ENCODE data around the gene MAP2K4. TPM values are rescaled to one million over a fixed set of nuclear protein-coding genes. Genes with fewer than 3 reads are reported as not detected.

Gene MAP2K4
- total RNA-seq, 1 experiment from 2014 or later = 46.1 TPM

- H3K18ac ChIP-seq (ENCODE audit: insufficient read length, low read depth, low read length) = no peak overlapping the region
- H2BK120ac ChIP-seq (ENCODE audit: low read depth, low read length, poor library complexity, severe bottlenecking) = no peak overlapping the region
- H2AK5ac ChIP-seq (ENCODE audit: insufficient read length, low read length) = no peak overlapping the region
- no peak overlapping the region for H3K27ac ChIP-seq (ENCODE audit: insufficient read length, low read depth, low read length)
- H2BK20ac ChIP-seq (ENCODE audit: low read depth, low read length, poor library complexity, severe bottlenecking) = no peak overlapping the region
- peaks cover 7 to 10% (median 9%) of the 10 kb centered on the region in 3 experiments; a peak in 5 of 7 replicates for H3K36me3 Mint-ChIP-seq (ENCODE audit: insufficient read depth in 1 of 3, low read depth in 3 of 3)
- H3T11ph ChIP-seq (ENCODE audit: low read length) = no peak overlapping the region
- no peak overlapping the region for H3K56ac ChIP-seq (ENCODE audit: insufficient read length, low read depth, low read length)
- no peak overlapping the region for H3K4ac ChIP-seq (ENCODE audit: low read depth, low read length)
- no peak overlapping the region for H3K4me2 ChIP-seq (ENCODE audit: insufficient read depth, insufficient read length, low read length)
- DNase-seq = no peak
- H3K4me1 ChIP-seq (ENCODE audit: insufficient read depth, low read length) = no peaks in the 10 kb centered on the region; the same call in 1 of the 2 replicates
- no peak overlapping the region for H3K4me3 Mint-ChIP-seq
- H3K79me2 ChIP-seq (ENCODE audit: insufficient read depth, low read length) = no peaks in the 10 kb centered on the region
- H4K20me1 ChIP-seq (ENCODE audit: control insufficient read depth, insufficient read depth, insufficient read length) = no peaks in the 10 kb centered on the region
- no peak overlapping the region for H2BK15ac ChIP-seq (ENCODE audit: low read depth, low read length)
- no peaks in the 10 kb centered on the region for H3K27me3 ChIP-seq (ENCODE audit: insufficient read depth, low read length)
- H2BK12ac ChIP-seq (ENCODE audit: insufficient read length, low read depth, low read length) = no peak overlapping the region
- H3K23ac ChIP-seq (ENCODE audit: insufficient read length, low read depth, low read length) = no peak overlapping the region
- H4K91ac ChIP-seq (ENCODE audit: insufficient read length, low read depth, low read length) = no peak overlapping the region
- no peak overlapping the region for H3K14ac ChIP-seq (ENCODE audit: insufficient read depth, low read length)
- TF ChIP-seq, protein P1, sequence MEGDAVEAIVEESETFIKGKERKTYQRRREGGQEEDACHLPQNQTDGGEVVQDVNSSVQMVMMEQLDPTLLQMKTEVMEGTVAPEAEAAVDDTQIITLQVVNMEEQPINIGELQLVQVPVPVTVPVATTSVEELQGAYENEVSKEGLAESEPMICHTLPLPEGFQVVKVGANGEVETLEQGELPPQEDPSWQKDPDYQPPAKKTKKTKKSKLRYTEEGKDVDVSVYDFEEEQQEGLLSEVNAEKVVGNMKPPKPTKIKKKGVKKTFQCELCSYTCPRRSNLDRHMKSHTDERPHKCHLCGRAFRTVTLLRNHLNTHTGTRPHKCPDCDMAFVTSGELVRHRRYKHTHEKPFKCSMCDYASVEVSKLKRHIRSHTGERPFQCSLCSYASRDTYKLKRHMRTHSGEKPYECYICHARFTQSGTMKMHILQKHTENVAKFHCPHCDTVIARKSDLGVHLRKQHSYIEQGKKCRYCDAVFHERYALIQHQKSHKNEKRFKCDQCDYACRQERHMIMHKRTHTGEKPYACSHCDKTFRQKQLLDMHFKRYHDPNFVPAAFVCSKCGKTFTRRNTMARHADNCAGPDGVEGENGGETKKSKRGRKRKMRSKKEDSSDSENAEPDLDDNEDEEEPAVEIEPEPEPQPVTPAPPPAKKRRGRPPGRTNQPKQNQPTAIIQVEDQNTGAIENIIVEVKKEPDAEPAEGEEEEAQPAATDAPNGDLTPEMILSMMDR (conservative IDR thresholded peaks at IDR 0.05) = no peak
- H3K27ac Mint-ChIP-seq = no peak overlapping the region
- no peaks in the 10 kb centered on the region for H3K79me1 ChIP-seq (ENCODE audit: insufficient read depth, low read depth, low read length, poor library complexity, severe bottlenecking)
- H3K23me2 ChIP-seq (ENCODE audit: insufficient read length, low read depth, low read length, poor library complexity, severe bottlenecking) = no peaks in the 10 kb centered on the region
- no peak overlapping the region for H2BK5ac ChIP-seq (ENCODE audit: insufficient read length, low read length)
- no CpG with 5 or more reads among the region's 2 CpGs for WGBS (ENCODE audit: extremely low coverage, insufficient read length, low lambda C conversion rate)
- no peaks in the 10 kb centered on the region for H3K9me3 ChIP-seq (ENCODE audit: control insufficient read depth, low read depth, low read length)
- H3K9me3 Mint-ChIP-seq = no peaks in the 10 kb centered on the region
- no peak overlapping the region for H4K8ac ChIP-seq (replicated peaks; ENCODE audit: insufficient read length, low read depth, low read length)
- peaks cover 3 to 6% of the 10 kb centered on the region in 2 experiments; a peak in 2 of 4 replicates for H3K4me1 Mint-ChIP-seq
- no peaks in the 10 kb centered on the region for H3K27me3 Mint-ChIP-seq (ENCODE audit: low read depth)
- H2AFZ ChIP-seq (ENCODE audit: low read length) = no peak overlapping the region
- no peak overlapping the region for H3K9ac ChIP-seq (ENCODE audit: extremely low read depth, insufficient read length, low read length)
- H4K5ac ChIP-seq (ENCODE audit: insufficient read length, low read depth, low read length) = no peak overlapping the region
Observed at GRCh38 chr17:12067485-12067884, 46.8 kb downstream of the MAP2K4 start.

All from H9 (cell line).